Mucosa of descending colon (tissue), 3 donors: ENCODE data around the gene ATRNL1. TPM values are rescaled to one million over a fixed set of nuclear protein-coding genes. Genes with fewer than 3 reads are reported as not detected.

Experiments used
- ATAC-seq: fragments of 200-7000 bp; cut with Tn5 transposase; one replicate; pipeline ENCODE4 v1.9.1; 2020; ENCODE audit warnings: mild to moderate bottlenecking, moderate library complexity
- DNase-seq, 3 donors: peaks; one replicate each; pipeline ENCODE4 v3.0.0-alpha.2; 2020
- H3K36me3 ChIP-seq: fragments of 200-600 bp; one replicate; pipeline ENCODE4 v1.8.0; 2021; ENCODE audit warnings: low read depth, mild to moderate bottlenecking
- H3K4me1 ChIP-seq: fragments of 200-600 bp; one replicate; pipeline ENCODE4 v1.8.0; 2021; ENCODE audit warnings: low read depth, mild to moderate bottlenecking
- H3K4me3 ChIP-seq: fragments of 200-600 bp; one replicate; pipeline ENCODE4 v1.8.0; 2021; ENCODE audit warnings: mild to moderate bottlenecking
- H3K9me3 ChIP-seq: fragments of 200-600 bp; one replicate; pipeline ENCODE4 v1.8.0; 2021; ENCODE audit warnings: mild to moderate bottlenecking
- intact Hi-C, 2 donors: fragments of 100-400 bp; cut with DNase I in 1 of 2; cut with micrococcal nuclease in 1 of 2; formaldehyde crosslinking; loops; one replicate each; pipeline versions ENCODE4 v1.11.0 to v1.11.1; 2022; cut with DNase I, micrococcal nuclease
- total RNA-seq, 3 donors: library from RNA; stranded (reverse); fragmentation: NEBNext Ultra II Directional in 2 of 3; extraction: Animal tissue kit (Norgen Biotek cat#: 25700) in 2 of 3; gene quantifications; one replicate each; pipeline versions ENCODE4 v1.2.1 to v1.2.4, GENCODE V29; 2021 to 2023
- TF ChIP-seq, protein P1 (sequence below): fragments of 200-600 bp; IDR thresholded peaks from one replicate; pipeline ENCODE4 v1.8.0; 2022; ENCODE audit warnings: antibody characterized with exemption, mild to moderate bottlenecking
- donor health status: DM: no; HTN: no; CAD: no; lungs with moderate emphysema.
- donor health status: DM: no; HTN: no; CAD: no.
- donor health status: DM: no; HTN: yes; CAD: no.

ATRNL1 gene
- total RNA-seq, 3 donors from 2014 or later = 0.58 to 61.7 (median 1.8) TPM

DNA sequence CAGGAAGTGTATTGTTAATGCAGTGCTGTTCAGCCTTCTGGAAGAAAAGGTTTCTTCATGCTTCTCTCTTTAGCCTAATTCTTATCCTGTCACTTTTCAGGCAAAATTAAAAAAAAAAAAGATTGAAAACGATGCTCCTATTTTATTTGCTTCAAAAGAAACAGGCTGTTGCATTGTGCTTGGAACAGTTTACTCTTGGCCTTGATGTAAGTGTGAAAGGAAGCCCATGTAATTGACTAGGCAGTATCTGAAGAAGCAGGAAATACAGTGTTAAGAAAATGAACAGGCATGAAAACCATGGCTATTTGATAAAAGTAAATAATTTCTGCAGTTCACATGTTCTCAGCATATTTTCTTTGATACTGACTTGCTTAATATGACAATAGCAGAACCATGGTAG, 40.4 kb upstream of the ATRNL1 start:
- Histone ChIP-seq H3K4me3 (no peak overlapping the region), H3K36me3 (no peaks in the 10 kb centered on the region), H3K9me3 (no peaks in the 10 kb centered on the region), H3K4me1 (no peaks in the 10 kb centered on the region)
- DNase-seq (no peak), ATAC-seq (no peak)
- TF ChIP-seq, protein P1, sequence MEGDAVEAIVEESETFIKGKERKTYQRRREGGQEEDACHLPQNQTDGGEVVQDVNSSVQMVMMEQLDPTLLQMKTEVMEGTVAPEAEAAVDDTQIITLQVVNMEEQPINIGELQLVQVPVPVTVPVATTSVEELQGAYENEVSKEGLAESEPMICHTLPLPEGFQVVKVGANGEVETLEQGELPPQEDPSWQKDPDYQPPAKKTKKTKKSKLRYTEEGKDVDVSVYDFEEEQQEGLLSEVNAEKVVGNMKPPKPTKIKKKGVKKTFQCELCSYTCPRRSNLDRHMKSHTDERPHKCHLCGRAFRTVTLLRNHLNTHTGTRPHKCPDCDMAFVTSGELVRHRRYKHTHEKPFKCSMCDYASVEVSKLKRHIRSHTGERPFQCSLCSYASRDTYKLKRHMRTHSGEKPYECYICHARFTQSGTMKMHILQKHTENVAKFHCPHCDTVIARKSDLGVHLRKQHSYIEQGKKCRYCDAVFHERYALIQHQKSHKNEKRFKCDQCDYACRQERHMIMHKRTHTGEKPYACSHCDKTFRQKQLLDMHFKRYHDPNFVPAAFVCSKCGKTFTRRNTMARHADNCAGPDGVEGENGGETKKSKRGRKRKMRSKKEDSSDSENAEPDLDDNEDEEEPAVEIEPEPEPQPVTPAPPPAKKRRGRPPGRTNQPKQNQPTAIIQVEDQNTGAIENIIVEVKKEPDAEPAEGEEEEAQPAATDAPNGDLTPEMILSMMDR = no peak
- intact Hi-C loops = no loop called here

DNA sequence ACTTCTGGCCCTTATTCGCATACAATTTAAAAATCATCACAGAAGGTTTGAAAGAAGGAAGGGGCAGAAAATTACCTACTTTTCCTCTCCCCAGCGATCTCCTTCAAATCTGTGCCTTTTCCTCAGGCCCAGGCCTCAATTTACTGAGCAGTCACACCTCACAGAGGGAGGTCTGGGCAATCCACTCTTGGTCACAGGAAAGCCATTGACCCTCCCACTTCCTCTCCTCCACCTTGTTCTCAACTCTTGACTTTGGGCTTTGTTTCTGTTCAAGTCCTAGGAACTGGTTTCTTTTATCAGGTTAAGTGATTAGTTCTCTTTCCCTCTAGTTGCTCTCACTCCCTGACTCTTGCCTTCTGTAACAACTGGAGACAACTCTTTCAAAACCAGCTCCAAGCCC, 37.0 kb upstream of the ATRNL1 start:
- no peaks in the 10 kb centered on the region for H3K36me3 ChIP-seq
- no peak for ATAC-seq
- DNase-seq = no peak
- H3K9me3 ChIP-seq = no peaks in the 10 kb centered on the region
- H3K4me3 ChIP-seq = no peak overlapping the region
- TF ChIP-seq, protein P1 = no peak
- no peaks in the 10 kb centered on the region for H3K4me1 ChIP-seq
- intact Hi-C loops = no loop called here

DNA sequence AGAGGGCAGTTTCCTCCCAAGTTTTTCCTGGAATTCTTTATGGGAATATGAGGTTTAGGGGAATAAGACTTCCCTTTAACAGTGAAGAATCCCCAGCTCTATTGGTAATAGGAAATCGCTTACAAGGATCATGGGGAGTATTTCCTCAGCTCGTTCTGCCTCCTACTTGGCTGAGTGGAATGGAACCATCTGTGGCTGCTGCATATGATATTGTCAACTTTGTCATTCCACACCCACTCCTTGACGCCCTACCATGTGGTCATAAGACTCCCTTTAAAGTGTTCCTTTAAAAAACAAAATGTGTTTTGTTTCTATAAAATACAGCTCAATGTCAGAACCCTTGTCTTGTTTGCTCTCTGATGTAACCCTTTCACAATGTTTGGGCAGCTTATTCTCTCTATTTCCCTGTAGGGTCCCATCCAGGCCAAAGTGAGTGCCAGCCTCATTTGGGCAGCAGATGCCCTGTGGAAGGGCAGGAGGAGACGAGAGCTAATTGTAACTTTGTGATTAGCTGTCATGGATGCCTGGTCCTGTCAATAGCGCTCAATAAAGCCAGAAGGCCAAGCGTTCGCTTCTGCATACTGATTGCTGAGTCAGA, 33.8 kb upstream of the ATRNL1 start:
- intact Hi-C loops = no loop called here
- Histone ChIP-seq H3K9me3 (no peaks in the 10 kb centered on the region), H3K36me3 (no peaks in the 10 kb centered on the region), H3K4me3 (no peak overlapping the region), H3K4me1 (no peaks in the 10 kb centered on the region)
- DNase-seq = no peak
- TF ChIP-seq, protein P1 = no peak
- ATAC-seq = no peak

DNA sequence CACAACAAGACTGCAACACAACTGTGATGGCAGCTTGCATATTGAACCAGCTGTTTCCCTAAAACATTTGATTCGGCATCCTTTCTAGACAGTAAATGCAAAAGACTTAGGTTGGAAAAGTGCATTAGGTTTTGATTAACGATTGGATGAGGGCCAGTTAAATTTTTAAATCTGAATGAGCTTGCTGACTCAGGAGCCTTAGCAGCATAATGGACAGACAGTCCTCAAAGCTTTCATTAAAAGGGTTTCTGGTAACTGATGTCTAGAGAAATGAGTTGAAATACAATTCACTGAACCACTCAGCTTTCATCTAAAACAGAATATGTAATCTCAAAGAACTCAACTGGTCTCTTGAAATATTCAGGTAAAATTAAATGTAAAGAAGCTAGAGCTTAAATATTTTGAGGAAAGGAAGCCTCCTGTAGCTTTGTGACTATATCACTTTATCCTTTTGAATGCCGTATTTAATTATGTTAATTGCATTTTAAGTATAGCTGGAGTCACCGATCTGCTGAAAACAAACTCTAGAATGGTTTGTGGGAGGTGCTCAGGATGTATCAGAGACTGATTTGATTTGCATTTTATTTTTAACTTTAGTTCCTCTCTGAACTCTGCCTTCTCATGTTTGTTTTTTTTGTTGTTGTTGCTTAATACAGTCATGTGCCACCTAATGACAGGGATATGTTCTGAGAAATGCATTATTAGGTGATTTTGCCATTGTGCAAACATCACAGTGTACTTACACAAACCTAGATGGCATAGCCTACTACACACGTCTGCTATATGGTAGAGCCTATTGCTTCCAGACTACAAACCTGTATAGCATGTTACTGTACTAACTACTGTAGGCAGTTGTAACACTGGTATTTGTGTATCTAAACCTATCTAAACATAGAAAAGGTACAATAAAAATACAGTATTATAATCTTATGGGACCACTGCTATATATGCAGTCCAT, 29.2 kb upstream of the ATRNL1 start:
- ATAC-seq (no peak), DNase-seq (no peak)
- no peak overlapping the region for H3K4me3 ChIP-seq
- TF ChIP-seq, protein P1 = no peak
- no peaks in the 10 kb centered on the region for H3K4me1 ChIP-seq
- H3K9me3 ChIP-seq = no peaks in the 10 kb centered on the region
- H3K36me3 ChIP-seq = no peaks in the 10 kb centered on the region
- intact Hi-C loops = no loop called here

DNA sequence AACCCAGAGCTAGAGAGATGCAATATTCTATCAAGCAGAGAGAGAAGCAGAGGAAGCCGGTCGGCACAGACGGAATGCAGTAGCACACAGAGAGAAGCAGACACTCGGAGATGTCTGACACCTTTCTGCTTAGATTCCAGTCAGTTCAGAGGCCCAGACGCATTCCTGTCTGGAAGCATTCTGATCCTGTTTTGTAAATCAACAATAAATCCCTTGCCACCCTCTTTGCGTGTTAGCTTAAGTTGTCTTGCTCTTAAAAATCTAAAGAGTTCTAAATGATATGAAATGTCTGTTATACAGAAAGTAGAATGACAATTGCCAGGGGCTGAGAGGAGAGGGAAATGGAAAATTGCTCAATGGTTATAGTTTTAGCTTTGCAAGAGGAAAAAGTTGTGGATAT, 27.4 kb upstream of the ATRNL1 start:
- Histone ChIP-seq H3K4me3 (no peak overlapping the region), H3K9me3 (no peaks in the 10 kb centered on the region), H3K4me1 (no peaks in the 10 kb centered on the region), H3K36me3 (no peaks in the 10 kb centered on the region)
- DNase-seq (no peak), ATAC-seq (no peak)
- TF ChIP-seq, protein P1 = no peak
- intact Hi-C loops = no loop called here
